NCI-H446 treated with DMSO at 0.1 percent for 48 hours (cell line): ENCODE data around the gene ELF5.

ENCODE experiments used
- DNase-seq: peaks from one replicate; lab custom pipeline; 2025; lab: John Stamatoyannopoulos, UW

The ELF5 gene

DNA sequence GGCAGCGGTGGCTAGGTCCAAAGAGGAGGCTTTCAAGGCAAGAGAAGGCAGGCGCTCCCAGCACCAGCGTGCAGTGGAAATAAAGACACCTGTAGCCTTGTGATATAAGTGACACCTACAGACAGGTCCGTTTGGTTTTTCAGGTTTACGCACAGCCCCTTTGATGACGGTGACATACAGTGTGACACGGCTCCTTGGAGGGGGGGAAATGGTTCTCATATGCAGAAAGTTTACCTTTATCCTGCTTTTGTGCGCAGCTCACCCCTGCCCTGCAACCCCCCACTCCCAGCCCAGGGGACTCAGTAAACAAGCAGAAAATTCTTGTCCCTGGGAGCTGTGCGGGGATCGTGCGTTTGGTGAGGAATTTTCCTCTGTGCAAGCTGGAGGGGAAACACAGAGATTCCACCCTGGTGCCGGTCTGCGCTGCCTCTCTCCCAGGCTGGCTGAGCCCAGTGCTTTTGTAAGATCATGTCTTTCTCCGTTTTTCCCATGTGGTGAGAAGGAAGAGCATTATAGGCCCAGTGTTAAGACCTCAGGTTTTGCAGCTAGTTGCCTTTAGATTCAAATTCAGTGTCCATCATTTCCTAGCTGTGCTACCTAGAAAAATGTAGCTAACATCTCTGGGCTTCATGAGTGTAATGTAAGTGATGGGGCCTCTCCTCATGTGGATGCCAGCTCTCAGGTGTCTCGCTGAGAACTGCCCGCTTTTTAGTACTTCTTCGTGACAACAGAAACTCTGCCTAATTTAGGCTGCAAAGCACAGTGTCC lies at the start of gene ELF5:
Gene ELF5, minus strand, starts transcription at position 113 of the 768 bp plus-strand sequence. CDS start 8,045 bp downstream, outside the sequence.
- no peak for DNase-seq

- DNase-seq = no peak
Observed at GRCh38 chr11:34562976-34563375, 49.4 kb upstream of the ELF5 start.

DNA sequence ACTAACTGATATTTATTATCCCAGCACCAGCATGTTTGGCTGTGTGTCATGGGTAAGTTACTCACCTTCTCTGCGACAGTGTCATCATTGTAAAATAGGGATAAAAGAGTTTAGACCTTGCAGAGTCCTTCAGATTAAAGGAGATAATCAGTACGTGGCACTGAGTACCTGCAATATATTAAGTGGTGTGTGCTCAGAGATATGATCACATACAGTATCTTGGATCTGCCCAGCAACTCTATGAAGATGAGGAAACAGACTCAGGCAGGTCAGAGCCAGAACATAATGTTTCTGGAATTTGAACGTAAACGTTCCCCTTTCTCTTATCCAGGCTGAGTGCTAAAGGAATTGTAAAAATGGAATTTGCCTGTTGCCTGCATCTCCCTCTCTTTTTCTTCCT lies 46.9 kb upstream of the ELF5 start:
- no peak for DNase-seq

DNA sequence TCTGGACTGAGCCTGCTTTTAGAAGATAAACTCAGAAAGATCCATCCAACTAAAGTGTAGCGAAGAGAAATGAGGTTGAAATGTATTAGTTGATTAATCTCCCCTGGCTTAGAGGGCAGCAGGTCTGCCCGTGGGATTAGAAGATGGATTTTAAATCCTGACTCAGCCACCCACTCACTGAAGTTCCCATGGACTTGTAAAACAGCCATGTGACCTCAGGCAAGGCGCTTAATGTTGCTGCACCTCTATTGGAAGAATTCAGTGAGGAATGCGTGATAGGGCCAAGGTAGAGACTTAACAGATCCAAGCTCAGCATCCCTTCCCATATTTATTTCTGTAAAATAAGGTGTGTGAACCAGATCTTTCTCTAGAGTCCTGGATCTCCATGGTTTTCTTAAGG lies 45.1 kb upstream of the ELF5 start:
- DNase-seq = no peak

- no peak for DNase-seq
Observed at GRCh38 chr11:34558211-34558610, 44.6 kb upstream of the ELF5 start.

DNA sequence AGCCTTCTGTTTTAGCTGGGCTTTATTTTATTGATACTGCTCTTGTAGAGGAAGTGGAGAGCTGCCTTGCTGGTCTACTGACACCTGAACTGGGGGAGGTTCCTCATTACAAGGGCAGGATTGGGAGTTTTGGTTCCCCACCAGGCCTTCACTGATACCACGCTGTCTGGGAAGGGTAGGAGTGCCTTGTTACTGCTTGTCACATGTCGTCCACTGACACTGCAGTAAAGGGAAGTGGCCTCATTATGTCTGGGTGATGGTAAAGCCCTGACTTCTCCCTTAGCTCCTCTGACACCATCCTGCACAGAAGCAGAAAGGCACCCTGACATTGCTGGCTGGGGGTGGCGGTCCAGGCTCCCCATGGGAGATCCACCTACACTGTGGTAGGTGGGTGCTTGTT lies 38.7 kb upstream of the ELF5 start:
- no peak for DNase-seq

DNA sequence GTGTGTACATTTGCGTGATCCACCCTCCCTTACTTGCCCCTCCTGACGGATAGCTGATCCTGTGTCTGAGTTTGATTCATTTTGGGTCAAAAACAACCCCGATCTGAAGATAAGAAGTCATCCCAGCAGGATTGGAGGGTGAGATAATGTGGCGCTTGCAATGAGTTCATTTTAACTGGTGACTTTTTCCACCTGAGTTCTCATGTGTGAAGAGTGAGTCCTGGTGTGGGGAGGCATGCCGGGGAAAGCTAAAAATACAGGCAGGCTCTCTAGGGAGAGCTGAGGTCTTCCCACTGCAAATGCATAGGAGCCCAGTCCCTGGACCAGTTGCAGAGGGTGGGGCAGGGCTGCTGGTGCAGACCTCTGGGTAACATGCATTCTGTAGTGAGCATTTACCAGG lies 35.7 kb upstream of the ELF5 start:
- no peak for DNase-seq

- no peak for DNase-seq
Observed at GRCh38 chr11:34548278-34548677, 34.7 kb upstream of the ELF5 start.

DNA sequence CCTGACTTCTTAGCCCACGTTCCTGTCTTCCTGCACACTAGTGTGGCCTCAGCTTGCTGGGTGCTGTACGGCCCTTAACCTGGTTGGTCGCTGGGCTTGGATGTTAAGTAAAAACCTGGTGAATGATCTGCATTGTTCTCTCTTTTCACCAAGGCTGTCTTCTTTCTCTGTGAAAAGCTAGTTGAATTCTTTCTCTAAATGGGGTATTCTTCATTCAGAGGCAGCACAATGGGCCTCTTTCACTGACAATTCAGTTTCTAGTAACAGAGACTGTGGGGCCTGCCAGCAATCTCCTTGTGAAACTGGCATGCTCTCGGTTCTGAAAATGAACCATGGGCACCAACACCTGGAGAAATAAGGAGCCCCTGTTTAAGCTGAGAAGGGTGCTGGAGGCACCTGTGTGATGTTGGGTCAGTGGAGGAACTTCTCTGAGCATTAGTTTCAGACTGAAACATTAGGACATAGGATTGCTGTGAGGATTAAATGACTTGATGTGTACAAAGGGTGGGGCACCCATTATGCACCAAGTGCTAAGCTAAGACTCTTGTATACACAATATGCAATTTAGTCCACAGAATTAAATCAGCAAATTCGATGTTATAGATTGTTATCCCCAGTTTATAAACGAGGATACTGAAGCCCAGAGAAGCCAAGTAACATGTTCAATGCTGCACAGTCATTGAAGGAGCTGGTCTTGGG lies 33.1 kb upstream of the ELF5 start:
- DNase-seq = no peak

DNA sequence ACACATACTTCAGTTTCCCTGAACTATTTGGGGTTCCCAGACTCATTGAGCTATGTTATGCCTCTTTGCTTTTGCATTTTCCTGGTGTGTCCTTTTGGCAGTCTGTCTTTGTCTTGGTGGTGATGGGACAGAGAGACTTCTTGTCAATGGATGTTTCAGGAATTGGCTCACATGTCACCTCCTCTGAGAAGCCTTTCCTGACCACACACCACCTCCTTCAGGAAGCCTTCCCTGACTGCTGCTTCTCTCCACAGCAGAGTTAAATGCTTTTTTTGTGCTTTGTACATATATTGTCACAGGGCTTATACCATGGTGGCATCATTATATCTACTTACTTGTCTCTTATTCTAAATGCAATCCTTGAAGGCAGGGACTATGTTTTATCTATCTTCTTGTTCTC lies 28.5 kb upstream of the ELF5 start:
- no peak for DNase-seq

DNA sequence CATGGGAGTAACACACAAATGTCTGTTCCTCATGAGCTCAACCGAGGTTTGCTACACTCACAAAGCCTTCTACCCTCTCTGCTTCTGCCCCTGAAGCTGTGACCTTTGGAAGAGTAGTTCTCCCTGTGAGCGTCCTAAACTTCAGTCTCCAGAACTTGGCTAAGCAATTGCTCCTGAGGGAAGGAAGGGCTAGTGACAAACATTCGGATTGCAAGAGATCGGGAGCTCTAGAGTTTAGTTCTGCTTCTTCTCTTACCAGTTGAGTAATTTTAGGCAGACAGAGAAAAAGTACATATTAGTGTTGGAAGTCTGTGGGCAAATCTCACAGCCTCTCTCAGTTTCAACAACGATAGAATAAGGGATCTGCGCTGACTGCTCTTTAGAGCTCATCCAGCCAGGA lies 27.3 kb upstream of the ELF5 start:
- no peak for DNase-seq

GRCh38 chr11:34537636-34538035 lies 24.0 kb upstream of the ELF5 start:
- no peak for DNase-seq

DNA sequence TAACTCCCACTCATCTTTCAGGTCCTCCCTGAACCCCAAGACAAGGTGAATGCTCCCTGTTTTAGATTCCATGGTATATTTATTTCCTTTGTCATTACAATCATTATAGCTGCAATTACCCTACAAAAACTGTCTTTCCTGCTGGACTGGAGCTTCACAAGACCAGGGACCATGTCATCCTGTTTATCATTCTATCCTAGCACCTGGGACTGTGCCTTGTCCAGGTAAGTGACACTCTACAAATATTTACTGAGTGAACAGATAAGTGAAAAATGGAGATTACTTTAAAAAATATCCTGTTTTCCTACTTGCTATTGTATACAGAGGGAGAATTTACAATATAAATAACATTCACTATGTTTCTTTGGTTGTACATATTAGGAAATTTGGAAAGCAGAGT lies 22.5 kb upstream of the ELF5 start:
- DNase-seq = no peak

- DNase-seq = no peak
Observed at GRCh38 chr11:34534826-34535225, 21.2 kb upstream of the ELF5 start.

DNA sequence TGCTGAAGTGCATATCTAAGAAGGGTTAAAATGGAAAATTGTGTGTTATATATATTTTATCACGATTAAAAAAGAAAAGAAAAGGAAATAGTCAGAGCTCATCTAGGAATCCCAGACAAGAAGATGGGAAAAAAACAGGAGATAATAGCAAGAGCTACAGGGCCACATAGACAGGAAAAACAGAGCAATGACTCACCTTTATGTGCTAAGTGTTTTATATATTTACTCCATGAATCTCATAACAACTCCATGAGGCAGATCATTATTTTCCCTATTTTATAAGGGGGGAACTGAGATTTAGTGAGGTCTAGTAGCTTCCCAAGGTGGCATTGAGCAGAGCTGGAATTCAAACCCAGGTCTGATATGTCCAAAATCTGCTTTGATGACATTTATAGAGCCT lies 18.1 kb upstream of the ELF5 start:
- no peak for DNase-seq

- DNase-seq = no peak
Observed at GRCh38 chr11:34530545-34531234, 17.1 kb upstream of the ELF5 start.

- DNase-seq = no peak
Observed at GRCh38 chr11:34529643-34530042, 16.0 kb upstream of the ELF5 start.

GRCh38 chr11:34528072-34528471 lies 14.5 kb upstream of the ELF5 start:
- DNase-seq = no peak

GRCh38 chr11:34525888-34526657 lies 12.5 kb upstream of the ELF5 start:
- DNase-seq = no peak

DNA sequence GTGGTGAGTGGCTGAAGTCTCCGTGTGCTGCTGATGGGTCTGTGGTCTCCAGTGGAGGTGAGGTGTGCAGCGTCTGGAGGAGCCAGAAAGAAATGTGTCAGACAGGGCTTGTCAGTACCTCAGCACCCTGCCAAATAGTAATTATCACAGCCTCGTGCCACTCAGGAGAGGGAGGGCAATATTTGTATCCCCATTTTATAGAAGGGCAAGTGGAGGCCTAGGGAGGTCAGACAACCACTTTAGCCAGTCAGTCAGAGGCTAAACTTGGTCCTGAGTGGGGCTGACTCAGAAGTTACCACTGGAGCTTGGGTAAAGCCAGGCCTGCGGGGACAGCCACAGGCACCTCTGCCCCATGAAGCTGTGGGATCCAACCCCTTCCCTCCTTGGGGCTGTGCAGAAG lies 11.5 kb upstream of the ELF5 start:
- DNase-seq = no peak

- DNase-seq = no peak
Observed at GRCh38 chr11:34524696-34525095, 11.1 kb upstream of the ELF5 start.

DNA sequence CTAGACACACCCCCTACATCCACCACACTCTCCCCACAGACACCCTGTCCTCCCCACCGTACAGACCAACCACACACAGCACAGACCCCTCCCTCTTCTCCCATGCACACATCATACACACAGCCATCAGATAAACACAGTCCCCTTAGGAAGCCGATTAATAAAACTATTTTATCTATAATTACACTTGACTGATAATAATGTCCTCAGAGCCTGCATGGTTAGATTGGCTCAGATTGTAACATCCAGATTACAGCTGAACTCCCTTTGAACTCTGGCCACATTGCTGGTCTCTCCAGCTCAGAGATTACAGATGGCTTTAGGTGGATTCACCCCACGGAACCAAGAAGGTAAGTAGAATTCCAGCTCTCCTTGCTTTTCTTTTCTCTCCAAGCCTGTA lies 9.5 kb upstream of the ELF5 start:
- DNase-seq = no peak
